Stimulated activated naive CD8-positive, alpha-beta T cell treated with anti-CD3 and anti-CD28 coated beads, Interleukin-15, Interleukin-2, amounts not matched to agents 100 U/mL and 50 U/mL, for 24 hours (primary cell): ENCODE data around the gene MAD1L1.
"Not testable (repeated sequence)": the region's sequence is repeated elsewhere in the genome, so short reads cannot be mapped to it uniquely, and the experiment has no call there.

Experiments used
- ATAC-seq: fragments of 150-1000 bp; cut with Tn5 transposase; one replicate; pipeline ENCODE4 v1.10.0; 2021
- DNase-seq: peaks from one replicate; pipeline ENCODE4 v3.0.0; 2021

MAD1L1 gene

DNA sequence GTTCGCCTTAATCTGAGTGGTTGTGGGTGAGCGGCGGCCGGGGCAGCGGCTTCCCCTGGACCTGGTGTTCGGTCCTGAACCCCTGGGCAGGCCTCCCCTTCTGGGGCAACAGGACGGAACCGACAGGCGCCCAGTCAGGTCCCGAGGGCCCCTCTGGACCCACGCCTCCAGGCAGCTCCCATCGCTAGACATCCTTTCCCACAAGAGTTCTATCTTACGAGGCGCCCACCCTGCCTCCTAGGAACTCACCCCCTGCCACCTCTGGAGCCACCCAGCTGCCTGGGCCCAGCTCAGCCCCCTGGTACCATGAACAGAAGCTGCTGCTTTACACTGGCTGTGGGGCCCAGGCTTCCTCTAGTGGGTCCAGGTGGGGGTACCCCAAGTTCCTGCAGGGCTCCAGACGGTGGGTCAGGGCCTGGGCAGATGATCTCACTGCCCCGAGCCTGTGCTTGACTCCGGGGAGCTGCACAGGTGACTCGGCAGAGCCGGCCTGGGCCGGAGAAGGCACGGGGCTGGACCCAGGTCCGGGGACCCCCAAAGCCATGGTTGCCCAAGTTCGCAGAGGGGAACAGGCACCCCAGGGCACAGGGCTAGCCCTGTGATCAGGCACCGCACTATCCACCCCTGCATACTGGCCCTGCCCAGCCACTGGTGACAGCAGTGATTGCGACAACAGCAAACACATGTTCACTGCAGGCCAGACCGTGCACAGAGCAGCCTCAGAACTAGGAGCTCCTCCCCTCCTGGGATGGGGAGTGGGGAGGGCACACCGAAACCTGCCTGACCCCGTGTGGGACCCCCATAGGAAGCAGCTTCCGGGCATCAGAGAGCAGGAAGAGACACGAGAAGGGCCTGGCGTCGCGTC lies 382.4 kb downstream of the MAD1L1 start:
- ATAC-seq (no peak), DNase-seq (no peak)

DNA sequence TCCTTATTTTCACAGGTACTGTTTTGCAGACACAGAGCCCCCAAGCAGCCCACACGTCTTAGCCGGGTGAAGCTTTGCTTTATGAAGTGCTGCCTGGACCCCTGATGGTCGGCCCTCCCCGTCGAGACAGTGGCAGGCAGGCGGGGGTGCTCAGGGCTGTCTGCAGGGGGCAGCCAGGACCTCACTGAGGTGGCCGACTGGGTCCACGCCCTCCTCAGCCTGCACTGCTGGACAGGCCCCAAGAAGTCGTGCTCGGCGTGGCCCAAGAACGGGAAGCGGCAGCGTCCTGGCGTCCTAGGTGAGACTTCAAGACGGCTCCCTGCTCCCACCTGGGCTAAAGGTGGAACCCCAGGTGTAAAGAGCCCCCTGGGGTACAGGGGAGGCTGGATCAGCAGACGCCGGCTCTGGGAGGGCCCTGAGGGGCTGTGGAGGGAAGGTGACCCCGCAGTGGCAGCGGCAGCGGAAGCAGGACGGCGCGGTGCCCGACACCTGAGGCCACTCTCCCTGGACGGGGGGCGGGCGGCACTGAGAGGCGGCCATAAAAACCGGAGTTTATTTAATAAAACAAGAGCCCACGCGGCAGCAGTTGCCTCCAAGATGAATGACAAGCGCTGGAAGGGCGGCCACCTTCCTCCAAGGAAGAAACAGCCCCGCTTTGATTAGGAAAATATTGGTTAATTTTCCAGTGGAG lies 383.2 kb downstream of the MAD1L1 start:
- DNase-seq (no peak), ATAC-seq (no peak)

DNA sequence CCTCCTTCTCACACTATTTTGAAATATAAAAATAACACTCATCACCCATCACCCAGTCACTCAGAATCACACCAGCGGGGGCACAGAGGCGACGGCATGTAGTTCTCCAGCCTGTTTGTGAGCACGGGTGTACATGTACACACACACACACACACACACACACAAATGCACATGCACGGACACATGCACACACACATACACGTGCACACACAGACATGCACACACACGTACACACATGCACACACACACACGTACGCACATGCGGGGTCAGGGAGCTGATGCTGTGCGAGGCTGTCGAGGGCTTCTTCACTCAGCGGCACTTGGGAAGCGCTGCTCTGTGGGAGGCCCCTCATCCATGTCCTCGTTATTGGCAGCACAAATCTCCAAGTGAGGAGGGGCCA lies 383.8 kb downstream of the MAD1L1 start:
- DNase-seq, result no peak
- no peak for ATAC-seq

DNA sequence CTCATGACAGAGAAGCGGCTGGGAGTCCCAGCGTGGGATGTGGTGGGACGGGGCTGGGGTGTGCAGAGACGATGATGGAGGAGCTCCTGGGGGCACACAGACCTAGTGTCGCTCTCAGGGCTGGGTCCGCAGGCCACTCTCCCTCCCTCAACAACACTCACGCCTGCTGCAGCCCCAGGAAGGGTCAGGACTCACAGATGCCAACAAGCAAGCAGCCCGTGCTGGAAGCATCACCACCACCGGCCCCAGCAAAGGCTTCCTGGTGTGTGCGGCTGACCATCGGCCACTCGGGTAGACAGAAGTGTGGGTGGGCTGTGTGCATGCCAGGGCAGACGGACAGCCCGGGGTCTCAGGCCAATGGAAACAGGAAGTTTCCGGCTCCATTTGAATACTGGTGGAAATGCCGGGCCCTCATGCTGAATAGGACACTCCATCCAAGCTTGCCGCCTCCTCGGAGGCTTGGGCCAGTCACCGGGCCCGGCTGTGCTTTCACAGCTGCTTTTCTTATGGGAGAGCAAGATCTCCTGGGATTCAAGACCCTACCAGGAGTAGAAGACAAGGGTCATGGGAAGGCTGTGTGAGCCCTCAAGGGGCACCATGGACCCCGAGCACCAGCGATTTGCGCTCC lies 384.6 kb downstream of the MAD1L1 start:
- no peak for DNase-seq
- ATAC-seq, result no peak

DNA sequence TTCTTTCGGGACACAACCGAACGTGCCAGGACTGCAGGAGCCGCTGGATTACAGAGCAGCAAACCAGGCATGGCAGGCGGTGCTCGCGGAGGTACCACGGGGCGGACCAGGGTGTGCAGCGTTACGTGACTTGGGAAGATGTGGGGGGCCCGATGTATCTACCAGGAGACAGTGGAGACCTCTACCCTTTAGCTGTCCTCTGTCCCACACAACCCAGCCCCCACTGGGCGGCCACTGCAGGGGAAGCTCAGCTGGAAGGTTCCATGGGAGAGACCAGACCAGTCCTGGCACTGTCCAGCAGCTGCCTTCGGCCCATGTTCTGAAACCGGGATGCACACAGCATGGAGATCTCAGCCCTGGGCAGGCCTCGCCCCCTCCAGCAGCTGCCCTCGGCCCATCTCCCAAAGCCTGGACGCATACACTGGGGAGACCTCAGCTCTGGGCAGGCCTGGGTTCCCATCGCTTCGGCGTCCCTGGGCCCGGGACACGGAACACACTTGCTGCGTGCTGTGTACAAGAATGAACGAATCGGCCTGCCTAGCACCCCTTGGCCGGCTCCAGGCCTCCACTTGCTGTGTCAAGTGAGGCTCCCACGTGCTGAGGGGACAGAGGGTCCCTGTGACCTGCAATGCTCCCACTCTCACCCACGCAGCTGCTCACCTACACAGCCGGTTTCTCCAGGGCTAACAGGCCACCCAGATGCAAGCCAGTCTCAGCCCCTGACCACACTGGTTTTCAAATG lies 385.3 kb downstream of the MAD1L1 start:
- DNase-seq, result no peak

DNA sequence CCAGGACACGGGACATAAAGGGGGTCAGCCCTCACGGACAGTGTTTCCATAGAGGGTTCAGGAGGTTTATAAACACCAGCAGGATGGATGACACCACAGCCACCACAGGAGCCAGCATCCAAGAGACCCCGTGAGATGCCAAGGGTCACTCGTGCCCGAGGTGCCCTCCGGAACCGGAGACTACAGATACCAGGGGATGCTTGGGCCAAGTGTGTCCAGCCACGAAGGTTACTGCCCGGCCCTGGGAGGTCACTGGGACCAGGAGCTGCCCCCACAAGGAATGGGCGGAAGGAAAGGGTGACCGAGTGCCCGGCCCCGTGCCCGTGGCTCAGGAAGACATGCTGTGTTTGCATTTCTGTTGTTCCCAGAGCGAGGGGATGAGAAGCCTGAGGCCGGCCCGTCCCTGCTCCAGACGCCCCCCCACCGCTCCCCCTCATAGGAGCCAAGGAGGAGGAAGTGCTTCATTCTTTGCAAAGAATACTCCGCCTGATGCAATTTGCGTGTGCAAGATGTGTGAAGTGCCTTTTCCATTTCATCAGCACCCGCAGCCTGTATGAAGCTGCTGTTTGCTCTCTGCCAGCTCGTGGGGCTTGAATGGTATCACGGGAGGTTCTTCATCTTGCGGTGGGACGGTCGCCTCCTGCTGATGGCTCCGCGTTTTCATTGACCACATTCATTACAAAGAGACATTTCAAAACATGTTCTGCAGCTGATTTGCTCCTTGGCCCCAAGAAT lies 386.2 kb downstream of the MAD1L1 start:
- no peak for DNase-seq
- ATAC-seq, result no peak

More for the DNA sequence above, 385.3 kb downstream of the MAD1L1 start:
- ATAC-seq, result no peak

DNA sequence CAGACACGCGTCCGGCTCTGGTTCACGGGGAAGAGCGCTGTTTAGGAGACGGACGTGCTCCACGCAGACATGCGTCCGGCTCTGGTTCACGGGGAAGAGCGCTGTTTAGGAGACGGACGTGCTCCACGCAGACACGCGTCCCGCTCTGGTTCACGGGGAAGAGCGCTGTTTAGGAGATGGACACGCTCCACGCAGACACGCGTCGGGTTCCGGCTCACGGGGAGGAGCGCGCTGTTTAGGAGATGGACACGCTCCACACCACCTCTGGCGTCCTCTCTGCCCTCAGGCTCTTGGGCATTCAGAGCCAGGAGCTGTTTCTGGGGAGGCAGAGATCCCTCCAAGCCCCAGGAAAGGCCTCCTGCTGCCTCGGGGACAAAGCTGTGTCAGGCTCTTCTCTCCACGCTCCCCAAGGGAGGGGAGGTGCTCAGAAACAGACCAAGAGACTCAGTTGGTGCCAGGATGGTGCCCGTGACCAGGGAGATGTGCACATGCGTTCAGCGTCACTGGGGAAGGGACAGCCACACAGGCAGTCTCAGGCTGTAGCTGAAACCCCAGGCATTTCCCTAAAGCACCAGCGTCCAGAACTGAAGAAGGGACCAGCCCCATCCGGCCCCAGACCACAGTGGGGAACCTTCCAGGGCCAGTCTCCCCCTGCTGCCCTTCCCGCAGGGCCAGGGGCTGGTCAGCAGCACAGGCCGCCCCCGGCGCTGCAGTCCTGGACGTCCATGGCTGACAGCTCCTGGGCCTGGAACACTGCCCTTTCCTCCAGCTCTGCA lies 387.0 kb downstream of the MAD1L1 start:
- no peak for DNase-seq
- ATAC-seq, result no peak

DNA sequence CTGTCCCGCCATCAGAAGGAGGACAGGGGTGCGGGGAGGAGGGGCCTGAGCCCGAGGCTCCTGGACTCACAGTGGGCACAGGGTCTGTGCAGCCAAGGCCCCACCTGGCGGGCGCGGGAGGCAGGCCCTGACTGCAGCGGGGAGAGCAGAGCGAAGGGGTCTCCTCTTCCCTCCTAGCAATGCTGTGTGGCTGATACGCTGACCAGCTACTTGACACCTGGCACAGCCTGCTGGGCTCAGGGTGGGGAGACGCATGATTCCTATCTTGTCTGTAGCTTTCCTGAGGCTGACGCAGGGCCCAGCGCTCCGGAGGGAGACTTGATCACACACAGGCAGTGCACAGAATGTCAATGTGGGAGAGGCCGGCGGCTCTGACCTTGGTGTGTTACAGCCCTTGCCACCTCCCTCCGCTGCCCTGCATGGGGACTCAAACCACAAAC lies 387.8 kb downstream of the MAD1L1 start:
- ATAC-seq (no peak), DNase-seq (no peak)

DNA sequence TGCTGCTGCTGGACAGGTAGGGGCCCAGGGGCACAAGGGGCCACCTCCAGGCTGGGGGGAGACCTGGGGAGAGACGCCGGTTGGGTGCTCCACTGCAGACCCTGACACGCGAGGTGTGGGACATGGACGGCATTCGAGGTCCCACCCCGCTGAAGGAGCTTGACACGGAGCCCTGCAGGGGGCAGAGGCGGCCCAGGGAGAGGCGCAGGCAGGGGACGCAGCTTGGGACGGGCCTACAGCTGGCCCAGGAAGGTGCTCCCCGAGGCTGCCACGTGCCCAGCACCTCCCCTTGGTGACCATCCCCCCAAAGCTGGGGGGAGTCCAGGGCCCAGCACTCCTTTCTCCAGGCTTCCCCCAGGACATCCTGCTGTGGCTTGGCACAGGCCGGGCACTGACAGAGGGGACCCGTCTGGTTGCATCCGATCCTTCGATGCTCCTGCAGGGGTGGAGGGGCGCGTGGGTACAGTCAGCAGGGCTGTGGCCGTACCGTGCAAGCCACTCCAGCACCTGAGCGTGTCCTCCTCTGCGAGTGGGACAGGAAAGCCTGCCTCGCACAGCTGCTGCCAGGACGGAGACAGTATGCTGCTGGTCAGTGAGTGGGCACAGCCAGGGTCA lies 388.3 kb downstream of the MAD1L1 start:
- DNase-seq (no peak), ATAC-seq (no peak)

DNA sequence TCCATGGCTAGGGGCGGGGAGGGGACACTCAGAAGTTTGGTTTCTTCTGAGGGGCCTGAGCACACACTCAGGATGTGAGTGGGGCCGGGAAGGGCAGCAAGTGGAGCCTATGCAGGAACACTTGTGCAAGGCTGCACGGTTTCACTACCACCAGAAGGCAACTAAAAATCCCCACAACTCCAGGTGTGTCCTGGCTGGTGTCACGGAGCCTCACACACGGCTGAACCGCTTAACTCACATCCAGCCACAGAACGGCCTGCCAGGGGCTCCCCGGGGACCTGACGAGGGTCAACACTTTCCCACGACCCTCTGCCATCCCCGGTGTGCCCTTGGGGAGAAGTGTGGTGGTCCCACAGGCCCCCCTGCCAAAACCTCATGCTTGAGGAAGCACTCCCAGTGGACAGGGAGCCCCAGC lies 388.8 kb downstream of the MAD1L1 start:
- ATAC-seq, result no peak
- no peak for DNase-seq

DNA sequence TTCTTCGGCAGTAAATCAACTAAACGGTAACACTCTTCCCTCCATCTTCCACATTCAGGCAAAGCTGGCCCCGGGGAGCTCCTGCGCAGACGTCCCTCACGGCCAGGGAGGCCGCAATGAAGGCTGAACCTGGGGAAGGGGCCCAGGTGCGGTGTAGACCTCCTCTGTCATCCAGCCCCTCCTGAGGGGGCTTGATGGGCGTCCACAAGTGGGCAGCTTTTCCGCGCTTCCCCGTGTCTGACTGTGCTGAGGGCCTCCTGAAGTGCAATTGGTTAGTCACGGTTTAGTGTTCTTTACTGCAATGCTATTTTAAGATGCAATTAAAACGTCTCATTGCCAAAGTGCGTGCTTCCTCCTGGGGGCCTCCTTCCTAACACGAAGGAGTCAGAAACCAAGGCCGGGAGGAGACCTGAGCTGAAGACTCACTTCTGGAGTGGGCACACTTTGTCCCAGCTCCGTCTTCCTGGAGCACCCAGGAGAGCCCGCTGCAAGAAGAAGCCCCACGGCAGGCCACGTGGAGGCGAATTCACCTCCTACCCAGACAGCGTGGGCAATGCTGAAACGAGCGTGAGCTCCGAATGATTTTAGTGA lies 389.4 kb downstream of the MAD1L1 start:
- DNase-seq, result no peak
- ATAC-seq, result no peak

DNA sequence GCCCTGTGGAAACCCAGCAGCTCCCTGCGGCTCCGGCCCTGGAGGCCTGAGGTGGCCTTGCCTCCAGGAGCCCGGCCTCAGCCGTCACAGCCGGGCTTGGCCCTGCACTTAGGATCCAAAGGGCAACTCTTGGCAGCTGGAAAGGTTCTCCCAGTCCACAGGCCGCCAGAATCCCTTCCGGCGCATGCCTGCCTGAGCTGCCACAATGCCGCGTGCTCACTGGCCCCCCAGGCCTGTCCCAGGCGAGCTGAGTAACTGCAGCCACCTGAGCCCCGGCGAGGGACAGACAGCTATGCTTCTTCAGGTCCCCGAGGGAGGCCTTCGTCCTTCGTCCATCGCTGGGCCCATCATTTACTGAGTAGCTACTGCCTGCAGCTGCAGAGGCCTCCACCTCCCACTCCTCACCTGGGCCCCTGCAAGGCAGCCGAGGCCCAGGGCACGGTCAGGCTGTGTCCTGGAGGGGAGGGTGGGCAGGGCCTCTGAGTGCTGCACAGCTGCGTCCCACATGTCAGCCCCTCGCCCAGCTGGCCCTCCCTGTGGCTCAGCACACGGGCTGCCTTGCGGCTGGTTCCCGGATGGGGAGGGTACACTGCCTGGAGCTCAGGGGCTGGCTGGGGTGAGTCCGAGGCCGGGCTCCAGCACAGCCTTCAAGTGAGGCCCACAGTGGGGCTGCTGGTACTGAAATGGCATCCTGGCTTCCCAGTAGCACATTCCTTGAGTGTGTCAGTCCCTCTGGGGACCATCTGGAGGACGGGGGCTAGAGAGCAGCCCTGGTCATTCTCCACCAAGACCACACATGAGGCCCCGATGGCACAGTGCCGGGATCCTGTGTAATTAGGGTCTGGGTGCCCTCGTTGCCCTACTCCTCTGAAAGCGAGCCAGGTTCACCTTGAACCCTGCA lies 390.2 kb downstream of the MAD1L1 start:
- ATAC-seq, result no peak
- DNase-seq, result no peak

DNA sequence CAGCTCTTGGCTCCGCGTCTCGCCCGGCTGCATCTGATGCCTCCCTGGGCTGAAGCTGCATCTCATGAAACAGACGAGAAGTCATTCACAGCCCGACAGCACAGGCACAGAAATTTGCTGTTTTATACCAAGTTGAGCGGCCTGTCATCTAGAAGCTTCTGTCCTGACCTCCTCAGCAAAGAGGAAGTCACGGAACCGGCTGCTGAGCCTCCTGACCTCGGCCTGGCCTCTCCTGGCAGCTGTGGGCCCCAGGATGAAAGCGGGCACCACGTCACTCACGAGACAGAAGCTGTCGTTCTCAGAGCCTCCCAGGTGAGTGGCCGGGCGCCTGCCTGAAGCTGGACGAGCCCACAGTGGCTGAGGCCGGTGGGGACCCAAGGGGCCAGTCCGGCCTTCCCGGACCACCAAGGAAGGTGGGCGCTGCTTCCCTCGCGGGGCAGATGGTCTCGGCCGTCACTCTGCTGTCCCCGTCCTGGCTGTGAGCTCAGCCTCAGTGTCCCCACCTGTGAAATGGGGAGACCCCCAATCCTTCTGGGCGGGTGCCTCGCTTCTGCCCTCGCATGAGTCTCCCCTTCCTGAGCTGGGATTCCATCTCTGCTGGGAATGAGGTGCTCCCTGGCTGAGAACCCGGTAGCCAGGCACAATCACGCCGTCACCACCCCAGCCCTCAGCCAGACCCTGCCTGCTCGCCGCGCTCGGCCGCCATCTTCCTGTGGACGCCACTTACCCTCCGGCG lies 391.3 kb downstream of the MAD1L1 start:
- ATAC-seq, DNase-seq: not testable (repeated sequence)

DNA sequence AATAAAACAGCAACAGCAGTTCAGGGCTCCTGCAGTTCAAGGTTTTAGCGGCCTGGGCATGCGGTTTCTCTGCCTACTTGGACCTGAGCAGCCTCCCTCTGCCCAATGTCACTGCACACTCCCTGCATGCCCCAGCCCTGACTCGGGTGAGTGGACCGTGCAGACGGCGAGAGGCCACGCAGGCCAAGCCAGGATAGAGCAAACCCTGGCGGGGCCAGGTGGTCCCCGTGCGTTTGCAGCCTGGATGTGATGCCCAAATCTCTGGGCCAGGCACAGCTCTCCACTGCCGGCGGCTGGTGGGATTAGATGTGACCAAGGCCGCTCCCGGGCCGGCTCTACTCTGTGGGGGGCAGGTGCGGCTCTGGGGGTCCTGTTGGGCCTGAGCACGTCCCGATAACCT lies 392.0 kb downstream of the MAD1L1 start:
- ATAC-seq, DNase-seq: not testable (repeated sequence)

DNA sequence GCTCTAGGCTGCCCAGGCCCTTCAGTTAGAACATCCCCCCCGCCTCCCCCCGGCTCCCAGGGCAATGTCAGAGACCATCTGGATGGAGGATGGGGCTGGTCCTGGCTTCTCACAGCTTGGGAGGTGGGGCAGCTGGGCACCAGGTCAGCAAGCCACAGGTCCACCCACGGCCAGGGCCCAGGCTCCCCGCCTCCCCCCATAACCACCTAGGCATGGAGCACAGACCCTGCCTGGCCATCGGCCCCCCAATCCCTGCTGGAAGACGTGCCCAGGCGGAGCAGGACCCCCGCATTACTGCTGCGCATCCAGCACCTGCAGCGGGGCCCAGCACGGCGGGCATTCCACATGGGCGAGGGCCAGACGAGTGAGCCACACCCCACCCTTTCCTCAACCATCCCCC lies 393.0 kb downstream of the MAD1L1 start:
- DNase-seq (no peak), ATAC-seq (no peak)

DNA sequence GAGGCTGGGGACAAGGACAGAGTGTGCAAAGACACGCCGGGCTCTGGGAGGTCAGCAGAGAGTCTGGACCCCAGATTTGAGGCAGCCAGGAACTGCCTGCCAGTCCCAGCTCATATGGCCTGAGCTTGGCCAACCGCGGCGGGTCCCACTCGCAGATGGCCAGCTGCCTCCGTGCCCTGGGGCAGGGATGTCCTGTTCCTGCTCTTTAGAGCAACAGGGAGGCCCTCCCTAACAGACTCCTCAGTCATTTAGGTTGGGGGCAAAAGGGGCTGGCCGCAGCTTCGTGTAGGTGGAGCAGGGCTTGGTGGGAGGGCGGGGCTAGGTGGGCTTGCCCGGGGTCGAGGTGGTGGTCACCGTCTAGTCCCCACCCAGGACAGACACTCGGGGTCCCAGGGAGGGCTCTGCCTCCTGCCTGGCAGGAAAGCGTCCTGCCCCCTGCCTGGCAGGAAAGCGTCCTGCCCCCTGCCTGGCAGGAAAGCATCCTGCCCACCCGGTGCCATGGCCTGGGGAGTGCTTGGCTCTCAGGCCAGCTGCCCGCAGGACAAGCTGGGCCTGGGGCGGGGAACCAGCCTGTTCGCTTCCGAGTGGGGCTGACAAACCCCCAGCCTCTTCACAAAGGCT lies 393.7 kb downstream of the MAD1L1 start:
- DNase-seq, ATAC-seq: not testable (repeated sequence)

DNA sequence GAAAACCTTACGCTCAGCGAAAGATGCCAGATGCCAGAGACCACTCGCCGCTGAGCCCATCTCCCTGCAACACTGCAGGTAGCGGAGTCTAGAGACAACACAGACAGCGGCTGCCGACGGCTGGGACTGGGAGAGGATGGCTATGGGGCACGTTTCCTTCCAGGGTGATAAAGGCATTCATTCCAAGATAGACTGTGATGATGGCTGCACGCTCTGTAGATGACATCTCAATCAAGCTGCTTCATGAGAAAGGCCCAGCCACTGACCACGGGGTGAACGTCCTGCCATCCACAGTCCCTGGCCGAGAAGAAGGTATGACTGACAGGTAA lies 394.2 kb downstream of the MAD1L1 start:
- ATAC-seq, DNase-seq: not testable (repeated sequence)
